ENCODE results near the gene C2orf92.
A peak's percentile ranks its signal among the peaks of the same experiment; 100 is the strongest.
"Not testable (repeated sequence)": the region's sequence is repeated elsewhere in the genome, so short reads cannot be mapped to it uniquely, and the experiment has no call there.

The C2orf92 gene

GRCh38 chr2:97697252-97698235 is 28.0 kb downstream of the C2orf92 start:
- peak; percentile 36 to 77 for DNase-seq

- DNase-seq, result no peak
Measured at GRCh38 chr2:97698530-97698929, 29.0 kb downstream of the C2orf92 start.

- peak; percentile 8 to 30 for DNase-seq
Measured at GRCh38 chr2:97699765-97700444, 30.4 kb downstream of the C2orf92 start.

- DNase-seq, result no peak
Measured at GRCh38 chr2:97701186-97701585, 31.7 kb downstream of the C2orf92 start.

- DNase-seq, result no peak
Measured at GRCh38 chr2:97701851-97702465, 32.4 kb downstream of the C2orf92 start.

GRCh38 chr2:97702731-97703470 is 33.4 kb downstream of the C2orf92 start:
- DNase-seq, result no peak

- no peak for DNase-seq
Measured at GRCh38 chr2:97703741-97704140, 34.2 kb downstream of the C2orf92 start.

- no peak for DNase-seq
Measured at GRCh38 chr2:97704989-97705388, 35.5 kb downstream of the C2orf92 start.

- DNase-seq, result no peak
Measured at GRCh38 chr2:97706112-97706511, 36.6 kb downstream of the C2orf92 start.

GRCh38 chr2:97706708-97707345 is 37.3 kb downstream of the C2orf92 start:
- DNase-seq, result no peak

- no peak for DNase-seq
Measured at GRCh38 chr2:97707362-97708047, 38.0 kb downstream of the C2orf92 start.

GRCh38 chr2:97708048-97708380 is 38.5 kb downstream of the C2orf92 start:
- no peak for DNase-seq

GRCh38 chr2:97708608-97709007 is 39.1 kb downstream of the C2orf92 start:
- DNase-seq, result no peak

- DNase-seq, result no peak
Measured at GRCh38 chr2:97711394-97711711, 41.8 kb downstream of the C2orf92 start.

- DNase-seq, result not testable (repeated sequence)
Measured at GRCh38 chr2:97712175-97712574, 42.7 kb downstream of the C2orf92 start.

GRCh38 chr2:97712693-97713295 is 43.3 kb downstream of the C2orf92 start:
- DNase-seq, result no peak

GRCh38 chr2:97713296-97714083 is 44.0 kb downstream of the C2orf92 start, which contains the start of gene ZAP70:
TSS of gene ZAP70 (plus strand) at chr2:97713576. CDS start at chr2:97724037, 10,461 bp downstream.
- DNase-seq, result no peak

GRCh38 chr2:97714084-97714949 is 44.8 kb downstream of the C2orf92 start:
- no peak for DNase-seq

GRCh38 chr2:97714950-97715652 is 45.6 kb downstream of the C2orf92 start:
- no peak for DNase-seq

Data from NCI-H1930 (cell line).